ENCODE results near the gene DNAJC5.

- no peak for TF ChIP-seq ARNTL (CRISPR knock-in tag; IDR thresholded peaks at IDR 0.05; ENCODE audit: borderline replicate concordance, low read depth)
- TF ChIP-seq CREB5 (CRISPR knock-in tag; IDR thresholded peaks at IDR 0.05; ENCODE audit: low read depth), result no peak
- TF ChIP-seq TSHZ2 (CRISPR knock-in tag; IDR thresholded peaks at IDR 0.05), result no peak
Observed at GRCh38 chr20:63945031-63945658, 50.2 kb downstream of the DNAJC5 start.

All from SK-N-SH treated with all-trans-retinoic acid at 6 μM for 48 hours (cell line).